HG02852 (cell line): ENCODE results near the gene CDCA8.
A peak's percentile ranks its signal among the peaks of the same experiment; 100 is the strongest.
"Not testable (repeated sequence)": the region's sequence is repeated elsewhere in the genome, so short reads cannot be mapped to it uniquely, and the experiment has no call there.

Source experiments
- ATAC-seq: cut with Tn5 transposase; IDR thresholded peaks from one replicate; pipeline ENCODE4 v1.9.1; 2021; ENCODE audit warnings: mild to moderate bottlenecking, moderate library complexity; ENCODE audit not compliant: unreplicated experiment

Gene CDCA8

GRCh38 chr1:37672136-37672870 is 20.0 kb upstream of the CDCA8 start:
- ATAC-seq, result no peak

GRCh38 chr1:37673920-37674319 is 18.4 kb upstream of the CDCA8 start:
- ATAC-seq, result no peak

- ATAC-seq, result peak; percentile 47
These were observed 15.8 kb upstream of the CDCA8 start for GRCh38 chr1:37676281-37677142.

GRCh38 chr1:37677143-37677439 is 15.2 kb upstream of the CDCA8 start:
- no peak for ATAC-seq

- no peak for ATAC-seq
These were observed 14.5 kb upstream of the CDCA8 start for GRCh38 chr1:37677808-37678207.

- ATAC-seq, result no peak
These were observed 11.4 kb upstream of the CDCA8 start for GRCh38 chr1:37680933-37681332.

GRCh38 chr1:37682334-37682987 is 9.9 kb upstream of the CDCA8 start:
- ATAC-seq, result no peak

GRCh38 chr1:37684182-37684581 is 8.1 kb upstream of the CDCA8 start:
- not testable (repeated sequence) for ATAC-seq

- ATAC-seq, result no peak
These were observed 6.6 kb upstream of the CDCA8 start for GRCh38 chr1:37685722-37686121.

GRCh38 chr1:37687764-37688163 is 4.6 kb upstream of the CDCA8 start:
- not testable (repeated sequence) for ATAC-seq

- no peak for ATAC-seq
These were observed 3.4 kb upstream of the CDCA8 start for GRCh38 chr1:37688926-37689325.

GRCh38 chr1:37691497-37692077 is 729 bp upstream of the CDCA8 start:
- ATAC-seq, result peak; percentile 19

GRCh38 chr1:37692834-37693175 is 489 bp downstream of the CDCA8 start:
- no peak for ATAC-seq

GRCh38 chr1:37697090-37697489 is 4.8 kb downstream of the CDCA8 start:
- ATAC-seq, result no peak

GRCh38 chr1:37697737-37698136 is 5.4 kb downstream of the CDCA8 start:
- no peak for ATAC-seq

GRCh38 chr1:37699147-37699546 is 6.8 kb downstream of the CDCA8 start:
- ATAC-seq, result no peak

GRCh38 chr1:37701051-37701450 is 8.7 kb downstream of the CDCA8 start:
- no peak for ATAC-seq

GRCh38 chr1:37703061-37703460 is 10.7 kb downstream of the CDCA8 start:
- ATAC-seq, result no peak

- ATAC-seq, result no peak
These were observed 12.7 kb downstream of the CDCA8 start for GRCh38 chr1:37704966-37705365.

- ATAC-seq, result no peak
These were observed 13.1 kb downstream of the CDCA8 start for GRCh38 chr1:37705399-37705798.

- ATAC-seq, result no peak
These were observed 16.2 kb downstream of the CDCA8 start for GRCh38 chr1:37708471-37708870.

GRCh38 chr1:37714226-37714625 is 21.9 kb downstream of the CDCA8 start:
- no peak for ATAC-seq
